GM13976 (cell line): ENCODE measurements around the gene DRC1.

ENCODE experiments used
- DNase-seq: peaks from one replicate; pipeline ENCODE4 v3.0.0; 2012; ENCODE audit warnings: low spot score
- in situ Hi-C: fragments of 300-500 bp; cut with MboI; formaldehyde crosslinking; loops from one replicate; pipeline ENCODE4 v1.12.0; 2022; ENCODE audit warnings: low sequenced_read_pairs, mixed read lengths, inconsistent platforms; ENCODE audit not compliant: unreplicated experiment
- TF ChIP-seq, protein P1 (sequence below): IDR thresholded peaks from 2 replicates; pipeline ENCODE4 v1.5.1; 2012; ENCODE audit warnings: borderline replicate concordance, mild to moderate bottlenecking; ENCODE audit not compliant: insufficient read depth; ENCODE audit errors: extremely low read depth, missing control alignments, control extremely low read depth

Gene DRC1

DNA sequence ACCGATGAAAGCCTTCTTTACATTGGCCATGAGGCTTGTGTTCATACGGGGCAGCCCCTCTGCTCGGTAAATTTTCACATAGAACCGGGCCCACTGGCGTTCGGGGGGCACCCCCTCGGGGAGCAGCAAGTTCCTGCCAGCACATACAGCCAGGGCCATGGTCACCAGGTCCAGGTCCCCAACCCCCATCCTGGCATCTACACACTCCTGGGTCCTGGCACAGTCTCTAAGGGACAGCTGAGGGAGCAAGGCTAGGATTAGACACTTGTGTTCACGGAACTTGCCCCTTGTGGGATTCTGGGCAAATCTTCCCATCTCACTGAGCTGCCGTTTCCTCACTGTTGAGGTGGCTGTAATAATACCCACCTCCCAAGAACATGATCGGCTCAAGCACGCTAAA lies 81.8 kb downstream of the DRC1 start:
- in situ Hi-C loops = no loop called here

DNA sequence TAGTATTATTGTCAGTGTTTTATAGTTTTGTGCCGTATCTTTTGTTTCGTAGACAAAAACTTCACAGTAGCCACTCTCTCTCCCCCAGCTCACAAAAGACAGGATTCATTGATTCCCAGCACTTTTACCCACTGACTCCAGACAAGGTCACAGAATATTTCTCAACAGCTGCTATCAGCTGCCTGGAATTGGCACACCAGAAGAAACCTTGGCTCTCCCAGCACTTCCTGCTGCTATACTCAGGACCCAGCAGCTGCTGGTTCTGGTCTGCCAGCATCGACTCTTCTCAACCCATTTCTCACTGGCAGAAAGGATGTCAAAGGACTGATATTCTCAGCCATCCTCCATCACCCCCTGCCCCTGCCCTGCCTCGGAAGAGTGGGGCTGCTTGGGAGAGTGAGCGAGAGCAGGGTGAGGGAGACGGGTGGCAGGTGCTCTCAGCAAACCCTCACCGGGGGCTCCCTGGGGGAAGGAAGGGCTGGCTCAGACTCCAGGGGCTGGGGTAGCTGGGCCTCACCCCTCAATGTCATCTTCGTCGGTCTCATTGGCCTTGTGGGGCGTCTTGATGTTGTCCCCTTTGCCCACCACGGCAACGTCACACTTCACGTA lies 82.3 kb downstream of the DRC1 start:
- in situ Hi-C loops = no loop called here
- no peak for DNase-seq
- TF ChIP-seq, protein P1, sequence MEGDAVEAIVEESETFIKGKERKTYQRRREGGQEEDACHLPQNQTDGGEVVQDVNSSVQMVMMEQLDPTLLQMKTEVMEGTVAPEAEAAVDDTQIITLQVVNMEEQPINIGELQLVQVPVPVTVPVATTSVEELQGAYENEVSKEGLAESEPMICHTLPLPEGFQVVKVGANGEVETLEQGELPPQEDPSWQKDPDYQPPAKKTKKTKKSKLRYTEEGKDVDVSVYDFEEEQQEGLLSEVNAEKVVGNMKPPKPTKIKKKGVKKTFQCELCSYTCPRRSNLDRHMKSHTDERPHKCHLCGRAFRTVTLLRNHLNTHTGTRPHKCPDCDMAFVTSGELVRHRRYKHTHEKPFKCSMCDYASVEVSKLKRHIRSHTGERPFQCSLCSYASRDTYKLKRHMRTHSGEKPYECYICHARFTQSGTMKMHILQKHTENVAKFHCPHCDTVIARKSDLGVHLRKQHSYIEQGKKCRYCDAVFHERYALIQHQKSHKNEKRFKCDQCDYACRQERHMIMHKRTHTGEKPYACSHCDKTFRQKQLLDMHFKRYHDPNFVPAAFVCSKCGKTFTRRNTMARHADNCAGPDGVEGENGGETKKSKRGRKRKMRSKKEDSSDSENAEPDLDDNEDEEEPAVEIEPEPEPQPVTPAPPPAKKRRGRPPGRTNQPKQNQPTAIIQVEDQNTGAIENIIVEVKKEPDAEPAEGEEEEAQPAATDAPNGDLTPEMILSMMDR = no peak

More for the DNA sequence above, 81.8 kb downstream of the DRC1 start:
- DNase-seq = no peak
- TF ChIP-seq, protein P1 = no peak

DNA sequence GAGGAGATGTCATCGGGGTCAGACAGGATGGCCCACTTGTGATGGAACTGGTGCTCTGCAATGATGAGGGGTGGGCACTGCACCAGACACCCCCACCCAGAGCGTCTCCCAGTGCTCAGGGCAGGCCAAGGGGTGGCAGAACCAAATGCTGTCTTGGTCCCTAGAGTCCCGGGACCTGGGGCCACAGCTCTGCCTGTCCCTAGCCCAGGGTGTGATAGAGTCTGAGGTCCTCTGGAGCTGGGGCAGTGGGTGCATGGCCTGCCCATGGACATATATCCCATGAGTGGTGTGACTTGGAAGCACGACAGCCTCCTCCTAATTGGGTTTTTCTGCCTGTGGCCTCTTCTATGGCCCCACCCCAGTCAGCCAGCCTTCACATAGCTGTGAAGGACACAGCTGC lies 82.9 kb downstream of the DRC1 start:
- DNase-seq = no peak
- TF ChIP-seq, protein P1 = no peak
- in situ Hi-C loops = no loop called here

DNA sequence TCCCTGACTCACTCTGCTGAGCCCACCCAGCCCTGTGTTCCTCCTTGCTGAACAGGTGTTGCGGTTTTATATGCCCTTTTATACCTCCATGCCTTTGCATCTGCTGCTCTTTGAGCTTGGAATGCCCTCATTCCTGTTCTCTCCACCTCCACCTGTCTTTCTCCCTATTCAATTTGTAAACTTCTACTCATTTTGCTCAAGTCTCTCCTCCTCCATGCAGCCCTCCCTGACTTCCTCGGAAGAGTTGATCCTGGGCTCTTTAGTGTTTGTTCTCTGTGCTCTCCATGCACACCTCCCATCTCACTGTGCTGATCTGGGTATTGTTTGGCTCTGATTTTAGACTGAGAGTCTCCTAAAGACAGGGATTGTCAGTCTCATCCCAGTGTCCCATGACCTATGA lies 83.4 kb downstream of the DRC1 start:
- in situ Hi-C loops = no loop called here
- no peak for DNase-seq
- TF ChIP-seq, protein P1 = no peak

DNA sequence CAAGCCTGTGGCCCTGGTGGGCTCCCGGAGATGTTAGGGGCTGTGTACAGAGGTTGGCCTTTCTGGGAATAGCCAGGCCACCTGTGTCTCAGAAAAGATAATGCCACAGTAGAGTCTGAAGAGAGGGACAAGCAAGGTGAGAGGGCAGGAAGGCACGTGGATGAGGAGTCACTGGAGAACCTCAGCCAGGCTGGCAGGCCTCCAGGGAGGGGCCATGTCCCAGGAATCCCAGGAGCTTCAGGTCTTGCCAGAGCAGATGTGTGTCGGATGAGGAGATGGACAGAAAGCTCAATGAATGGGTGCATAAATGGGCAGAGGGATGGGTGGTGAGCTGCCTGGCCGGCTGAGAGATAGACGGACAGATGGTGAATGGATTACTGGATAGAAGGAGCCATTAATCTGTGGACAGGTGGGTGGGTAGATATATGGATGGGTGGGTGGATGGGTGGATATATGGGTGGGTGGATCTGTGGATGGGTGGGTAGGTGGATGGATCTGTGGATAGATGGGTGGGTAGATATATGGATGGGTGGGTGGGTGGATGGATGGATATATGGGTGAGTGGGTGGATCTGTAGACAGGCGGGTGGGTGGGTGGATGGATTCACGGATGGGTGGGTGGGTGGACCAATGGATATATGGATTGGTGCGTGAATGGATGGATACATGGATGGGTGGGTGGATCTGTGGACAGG lies 84.2 kb downstream of the DRC1 start:
- TF ChIP-seq, protein P1 = no peak
- no peak for DNase-seq
- in situ Hi-C loops = no loop called here

DNA sequence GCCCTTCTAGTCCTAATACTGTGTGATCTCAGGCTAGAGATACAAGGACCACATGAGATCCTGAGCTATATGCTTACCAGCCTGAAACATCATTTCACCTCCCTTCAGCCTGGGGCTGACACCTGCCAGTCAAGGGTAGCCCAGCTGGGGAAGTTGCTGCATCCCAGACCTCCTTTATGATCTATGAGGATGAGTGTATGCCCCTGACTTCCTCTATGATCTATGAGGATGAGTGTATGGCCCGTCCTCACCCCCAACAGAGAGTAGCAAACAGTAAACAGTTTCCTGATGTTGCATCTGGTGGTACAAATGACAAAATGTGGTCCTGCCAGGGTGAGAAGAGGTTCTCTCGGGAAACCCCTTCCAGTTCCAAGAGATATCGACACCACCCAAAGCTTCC lies 85.1 kb downstream of the DRC1 start:
- TF ChIP-seq, protein P1 = no peak
- no peak for DNase-seq
- in situ Hi-C loops = no loop called here
